Measurements from ENCODE around the gene RHO. TPM values are rescaled to one million over a fixed set of nuclear protein-coding genes. Genes with fewer than 3 reads are reported as not detected.

RHO gene
- total RNA-seq, 4 donors from 2014 or later = not detected

DNA sequence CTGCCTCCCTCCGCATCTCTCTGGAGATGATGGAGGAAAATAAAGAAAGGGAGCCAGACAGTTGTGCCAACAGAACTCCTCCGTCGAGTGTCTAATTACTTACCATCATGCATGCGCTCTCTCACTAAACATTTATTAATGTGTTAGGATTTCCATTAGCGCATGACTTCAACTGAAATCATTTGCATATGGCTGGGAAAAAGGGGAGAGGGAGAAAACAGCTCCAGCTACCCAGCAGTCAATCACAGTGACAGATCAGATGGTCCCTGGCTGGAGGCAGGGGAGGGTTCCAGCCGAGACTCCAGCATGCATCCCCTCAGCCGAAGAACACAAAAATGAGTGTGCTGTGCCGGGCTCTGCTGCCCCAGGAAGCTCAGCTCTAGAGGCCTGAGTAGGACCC lies 6.8 kb upstream of the RHO start:
- TF ChIP-seq EP300 (IDR thresholded peaks at IDR 0.05) = no peak
- TF ChIP-seq, protein P1, sequence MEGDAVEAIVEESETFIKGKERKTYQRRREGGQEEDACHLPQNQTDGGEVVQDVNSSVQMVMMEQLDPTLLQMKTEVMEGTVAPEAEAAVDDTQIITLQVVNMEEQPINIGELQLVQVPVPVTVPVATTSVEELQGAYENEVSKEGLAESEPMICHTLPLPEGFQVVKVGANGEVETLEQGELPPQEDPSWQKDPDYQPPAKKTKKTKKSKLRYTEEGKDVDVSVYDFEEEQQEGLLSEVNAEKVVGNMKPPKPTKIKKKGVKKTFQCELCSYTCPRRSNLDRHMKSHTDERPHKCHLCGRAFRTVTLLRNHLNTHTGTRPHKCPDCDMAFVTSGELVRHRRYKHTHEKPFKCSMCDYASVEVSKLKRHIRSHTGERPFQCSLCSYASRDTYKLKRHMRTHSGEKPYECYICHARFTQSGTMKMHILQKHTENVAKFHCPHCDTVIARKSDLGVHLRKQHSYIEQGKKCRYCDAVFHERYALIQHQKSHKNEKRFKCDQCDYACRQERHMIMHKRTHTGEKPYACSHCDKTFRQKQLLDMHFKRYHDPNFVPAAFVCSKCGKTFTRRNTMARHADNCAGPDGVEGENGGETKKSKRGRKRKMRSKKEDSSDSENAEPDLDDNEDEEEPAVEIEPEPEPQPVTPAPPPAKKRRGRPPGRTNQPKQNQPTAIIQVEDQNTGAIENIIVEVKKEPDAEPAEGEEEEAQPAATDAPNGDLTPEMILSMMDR (IDR thresholded peaks at IDR 0.05) = no peak
- TF ChIP-seq POLR2AphosphoS5 (IDR thresholded peaks at IDR 0.05) = no peak
- TF ChIP-seq POLR2A (IDR thresholded peaks at IDR 0.05) = no peak
- 66 to 67% methylated on average over 3 to 7 of the region's 8 CpGs for WGBS, 2 donors (ENCODE audit: low coverage in 1 of 2)
- Histone ChIP-seq H3K9me3 (no peaks in the 10 kb centered on the region), H3K4me3 (no peak overlapping the region), H3K27me3 (no peaks in the 10 kb centered on the region), H3K4me1 (no peaks in the 10 kb centered on the region), H3K27ac (no peak overlapping the region), H3K36me3 (peaks cover 0 to 39% of the 10 kb centered on the region in 2 donors)
- ATAC-seq = no peak

DNA sequence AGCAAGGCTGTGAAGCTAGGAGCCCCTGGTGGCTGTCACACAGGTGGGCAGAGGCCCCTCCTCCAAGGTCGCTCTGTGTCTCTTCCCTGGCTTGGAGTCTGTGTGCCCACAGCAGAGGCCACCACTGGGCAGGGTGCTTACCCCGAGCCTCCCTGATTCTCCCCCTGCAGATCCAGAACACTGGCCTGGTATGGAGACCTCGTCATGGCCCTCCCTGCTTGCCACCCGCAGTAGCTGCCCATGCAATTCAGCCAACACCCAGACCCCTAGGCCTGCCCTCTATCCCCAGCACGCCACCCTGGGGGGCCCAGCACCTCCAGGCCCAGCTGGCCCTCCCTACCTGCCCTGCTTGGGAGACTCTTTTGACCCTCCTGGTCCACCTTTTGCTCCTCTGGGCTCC lies 5.5 kb upstream of the RHO start:
- WGBS, 2 donors (ENCODE audit: low coverage in 1 of 2) = no CpG with 5 or more reads among the region's 5 CpGs
- Histone ChIP-seq H3K4me1 (no peaks in the 10 kb centered on the region), H3K9me3 (no peaks in the 10 kb centered on the region), H3K36me3 (peaks cover 0 to 25% of the 10 kb centered on the region in 2 donors), H3K27ac (no peak overlapping the region), H3K4me3 (no peak overlapping the region), H3K27me3 (no peaks in the 10 kb centered on the region)
- TF ChIP-seq POLR2A (IDR thresholded peaks at IDR 0.05) (no peak), POLR2AphosphoS5 (IDR thresholded peaks at IDR 0.05) (no peak), EP300 (IDR thresholded peaks at IDR 0.05) (no peak)
- TF ChIP-seq, protein P1 (IDR thresholded peaks at IDR 0.05) = no peak
- no peak for ATAC-seq

DNA sequence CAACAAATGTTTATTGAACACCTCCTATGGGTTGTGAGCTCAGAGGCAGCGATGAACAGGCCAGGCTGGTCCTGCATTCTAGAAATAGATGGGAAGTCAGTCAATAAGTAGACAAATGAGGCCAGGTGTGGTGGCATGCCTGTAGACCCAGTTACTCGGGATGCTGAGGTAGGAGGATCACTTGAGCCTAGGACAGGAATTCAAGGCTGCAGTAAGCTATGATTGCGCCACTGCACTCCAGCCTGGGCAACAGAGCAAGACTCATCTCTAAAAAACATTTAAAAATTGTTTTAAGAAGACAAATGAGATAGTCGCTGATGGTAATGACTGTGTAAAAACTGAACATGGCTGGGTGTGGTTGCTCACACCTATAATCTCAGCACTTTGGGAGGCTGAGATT lies 4.4 kb upstream of the RHO start:
- H3K4me1 ChIP-seq = no peaks in the 10 kb centered on the region
- no peak overlapping the region for H3K4me3 ChIP-seq
- H3K27me3 ChIP-seq = no peaks in the 10 kb centered on the region
- no peak overlapping the region for H3K27ac ChIP-seq
- ATAC-seq = no peak
- H3K36me3 ChIP-seq = peaks cover 0 to 14% of the 10 kb centered on the region in 2 donors
- TF ChIP-seq POLR2A (IDR thresholded peaks at IDR 0.05) (no peak), POLR2AphosphoS5 (IDR thresholded peaks at IDR 0.05) (no peak), EP300 (IDR thresholded peaks at IDR 0.05) (no peak)
- TF ChIP-seq, protein P1 (IDR thresholded peaks at IDR 0.05) = no peak
- WGBS, 2 donors (ENCODE audit: low coverage in 1 of 2) = 100% methylated on average over 3 to 4 of the region's 4 CpGs
- no peaks in the 10 kb centered on the region for H3K9me3 ChIP-seq

DNA sequence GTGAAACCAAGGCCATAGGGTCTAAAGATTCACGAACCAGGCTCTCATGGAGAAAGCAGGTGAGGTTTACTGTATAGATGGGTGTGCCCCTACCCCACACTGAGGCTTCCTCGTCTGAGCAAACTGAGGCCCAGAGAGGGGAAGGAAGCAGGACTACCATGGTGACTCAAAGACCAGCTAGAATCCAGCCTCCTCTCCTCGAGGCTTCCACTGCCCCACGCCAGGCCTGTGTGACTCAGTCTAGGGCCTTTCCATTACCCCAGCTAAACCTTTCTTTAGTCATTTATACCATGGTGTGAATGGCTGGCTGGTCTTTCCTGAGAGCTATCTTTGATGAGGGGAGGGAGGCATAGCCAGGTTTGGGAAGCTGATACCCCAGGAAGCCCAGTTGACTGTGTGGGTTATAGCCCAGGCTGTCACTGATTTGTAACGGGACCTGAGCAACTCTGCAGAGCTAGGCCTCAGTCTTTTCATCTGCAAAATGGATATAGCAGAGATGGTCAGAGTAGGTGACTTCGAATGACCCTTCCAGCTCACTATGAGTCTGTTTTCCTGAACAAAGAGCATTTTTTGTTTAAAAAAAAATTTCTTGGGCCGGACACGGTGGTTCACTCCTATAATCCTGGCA lies 3.0 kb upstream of the RHO start:
- Histone ChIP-seq H3K4me1 (peaks cover 0 to 6% (median 0%) of the 10 kb centered on the region in 3 donors), H3K36me3 (peaks cover 0 to under 1% of the 10 kb centered on the region in 2 donors), H3K27ac (no peak overlapping the region), H3K27me3 (no peaks in the 10 kb centered on the region), H3K4me3 (no peak overlapping the region), H3K9me3 (no peaks in the 10 kb centered on the region)
- WGBS, 2 donors (ENCODE audit: low coverage in 1 of 2) = 83% methylated on average over 3 to 4 of the region's 8 CpGs
- no peak for ATAC-seq
- TF ChIP-seq EP300 (IDR thresholded peaks at IDR 0.05) (no peak), POLR2A (IDR thresholded peaks at IDR 0.05) (no peak), POLR2AphosphoS5 (IDR thresholded peaks at IDR 0.05) (no peak)
- TF ChIP-seq, protein P1 (IDR thresholded peaks at IDR 0.05) = no peak

All from gastroesophageal sphincter (tissue), 4 donors.